ENCODE results near the gene RER1. TPM values are rescaled to one million over a fixed set of nuclear protein-coding genes. Genes with fewer than 3 reads are reported as not detected.
A peak's percentile ranks its signal among the peaks of the same experiment; 100 is the strongest.

Gene RER1
- total RNA-seq, 1 donor from 2014 or later, result 147 TPM

GRCh38 chr1:2404142-2404889 is 12.7 kb downstream of the RER1 start:
- H3K27ac Mint-ChIP-seq (ENCODE audit: unreplicated experiment), result peak overlapping the region; percentile 84
- H3K36me3 Mint-ChIP-seq (ENCODE audit: unreplicated experiment), result peaks cover 34% of the 10 kb centered on the region
- DNase-seq (ENCODE audit: extremely low spot score, unreplicated experiment), result no peak
- H3K4me3 Mint-ChIP-seq (ENCODE audit: unreplicated experiment), result no peak overlapping the region
- TF ChIP-seq CTCF (IDR thresholded peaks at IDR 0.05), result no peak
- H3K27me3 Mint-ChIP-seq (ENCODE audit: unreplicated experiment), result no peaks in the 10 kb centered on the region
- no peaks in the 10 kb centered on the region for H3K9me3 Mint-ChIP-seq (ENCODE audit: unreplicated experiment)
- H3K4me1 Mint-ChIP-seq (ENCODE audit: unreplicated experiment), result peaks cover 25% of the 10 kb centered on the region

GRCh38 chr1:2404890-2405511 is 13.4 kb downstream of the RER1 start:
- Mint-ChIP-seq H3K27me3 (ENCODE audit: unreplicated experiment) (no peaks in the 10 kb centered on the region), H3K4me1 (ENCODE audit: unreplicated experiment) (peaks cover 25% of the 10 kb centered on the region), H3K9me3 (ENCODE audit: unreplicated experiment) (no peaks in the 10 kb centered on the region), H3K4me3 (ENCODE audit: unreplicated experiment) (no peak overlapping the region), H3K36me3 (ENCODE audit: unreplicated experiment) (peaks cover 34% of the 10 kb centered on the region), H3K27ac (ENCODE audit: unreplicated experiment) (peak overlapping the region; percentile 84)
- no peak for TF ChIP-seq CTCF (IDR thresholded peaks at IDR 0.05)
- DNase-seq (ENCODE audit: extremely low spot score, unreplicated experiment), result no peak

- no peaks in the 10 kb centered on the region for H3K9me3 Mint-ChIP-seq (ENCODE audit: unreplicated experiment)
- H3K4me3 Mint-ChIP-seq (ENCODE audit: unreplicated experiment), result peak overlapping the region; percentile 14
- peaks cover 27% of the 10 kb centered on the region for H3K4me1 Mint-ChIP-seq (ENCODE audit: unreplicated experiment)
- H3K27me3 Mint-ChIP-seq (ENCODE audit: unreplicated experiment), result no peaks in the 10 kb centered on the region
- DNase-seq (ENCODE audit: extremely low spot score, unreplicated experiment), result no peak
- H3K36me3 Mint-ChIP-seq (ENCODE audit: unreplicated experiment), result peaks cover 31% of the 10 kb centered on the region
- TF ChIP-seq CTCF (IDR thresholded peaks at IDR 0.05), result no peak
- peak overlapping the region; percentile 84 for H3K27ac Mint-ChIP-seq (ENCODE audit: unreplicated experiment)
Observed at GRCh38 chr1:2405588-2406295, 14.1 kb downstream of the RER1 start.

- no peaks in the 10 kb centered on the region for H3K9me3 Mint-ChIP-seq (ENCODE audit: unreplicated experiment)
- H3K27me3 Mint-ChIP-seq (ENCODE audit: unreplicated experiment), result no peaks in the 10 kb centered on the region
- DNase-seq (ENCODE audit: extremely low spot score, unreplicated experiment), result no peak
- peak; percentile 25 for TF ChIP-seq CTCF (IDR thresholded peaks at IDR 0.05)
- H3K27ac Mint-ChIP-seq (ENCODE audit: unreplicated experiment), result peak overlapping the region; percentile 84
- H3K4me3 Mint-ChIP-seq (ENCODE audit: unreplicated experiment), result no peak overlapping the region
- peaks cover 30% of the 10 kb centered on the region for H3K36me3 Mint-ChIP-seq (ENCODE audit: unreplicated experiment)
- H3K4me1 Mint-ChIP-seq (ENCODE audit: unreplicated experiment), result peaks cover 32% of the 10 kb centered on the region
Observed at GRCh38 chr1:2406451-2407041, 14.9 kb downstream of the RER1 start.

Data from osteocyte (in vitro differentiated cells).